Esophagus (tissue), 2 donors: ENCODE results near the gene DAB1. TPM values are rescaled to one million over a fixed set of nuclear protein-coding genes. Genes with fewer than 3 reads are reported as not detected.

Source experiments
- H3K27ac ChIP-seq, 2 donors: one replicate each; pipeline ENCODE4 v1.5.1; 2013; ENCODE audit warnings: low read depth in 2 of 2, mild to moderate bottlenecking in 2 of 2, inconsistent platforms in 1 of 2, low read length in 1 of 2, moderate library complexity in 1 of 2
- H3K27me3 ChIP-seq, 2 donors: one replicate each; pipeline ENCODE4 v1.6.1; 2013; ENCODE audit warnings: low read length in 2 of 2, control low read depth in 1 of 2, mild to moderate bottlenecking in 1 of 2; ENCODE audit not compliant: insufficient read depth in 2 of 2, control insufficient read depth in 1 of 2
- H3K36me3 ChIP-seq, 2 donors: one replicate each; pipeline ENCODE4 v1.6.1; 2013; ENCODE audit warnings: low read length in 1 of 2; ENCODE audit not compliant: control insufficient read depth in 2 of 2, insufficient read depth in 2 of 2
- H3K4me1 ChIP-seq, 2 donors: one replicate each; pipeline ENCODE4 v1.6.1; 2013; ENCODE audit warnings: low read length in 1 of 2; ENCODE audit not compliant: control insufficient read depth in 2 of 2, insufficient read depth in 2 of 2
- H3K4me3 ChIP-seq, 2 donors: one replicate each; pipeline ENCODE4 v1.5.1; 2013; ENCODE audit warnings: low read length in 2 of 2, mild to moderate bottlenecking in 2 of 2, low read depth in 1 of 2, moderate library complexity in 1 of 2
- H3K9me3 ChIP-seq, 2 donors: one replicate each; pipeline ENCODE4 v1.6.1; 2013; ENCODE audit warnings: mild to moderate bottlenecking in 2 of 2, low read depth in 1 of 2, low read length in 1 of 2, moderate library complexity in 1 of 2; ENCODE audit not compliant: control insufficient read depth in 2 of 2, insufficient read depth in 1 of 2
- WGBS, 2 donors: extraction: QIAGEN DNeasy Blood & Tissue Kit; methylation state at CpG; one replicate each; pipeline ENCODE4 v1.1.7; 2013; 5-methylcytosine and 5-hydroxymethylcytosine counted together
- polyA plus RNA-seq, 2 donors: library from polyadenylated mRNA; stranded (reverse); fragments of 200-250 nt; gene quantifications; one replicate each; pipeline ENCODE4 v1.2.3, GENCODE V29; 2013
- donor health status: healthy with polysubstance abuse.
- donor health status: Bipolar disorder and iron deficiency.

The DAB1 gene
- polyA plus RNA-seq, 2 donors = 0.04 TPM; not detected in 1

DNA sequence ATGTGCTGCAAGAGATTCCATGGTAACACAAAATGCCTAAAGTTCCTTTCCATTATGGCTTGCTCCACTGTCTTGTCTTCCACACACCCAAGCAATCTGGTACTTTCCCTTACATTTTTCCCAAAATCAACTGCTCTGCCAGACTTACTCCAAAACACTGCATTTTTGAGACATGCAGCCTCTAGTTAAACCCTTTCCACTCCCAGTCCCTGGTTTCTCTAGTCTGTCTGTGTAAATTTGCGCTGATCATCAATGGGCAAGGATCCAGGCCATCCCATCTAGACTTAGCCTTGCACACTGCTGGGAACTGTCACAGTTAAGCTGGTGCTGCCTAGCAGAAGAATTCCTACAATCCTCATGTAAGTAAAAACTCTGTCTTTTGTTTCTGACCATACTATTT lies 47.8 kb downstream of the DAB1 start:
- Histone ChIP-seq H3K36me3 (no peaks in the 10 kb centered on the region), H3K4me3 (no peak overlapping the region), H3K27ac (no peak overlapping the region), H3K9me3 (no peaks in the 10 kb centered on the region), H3K4me1 (no peaks in the 10 kb centered on the region), H3K27me3 (peaks cover 0 to 4% of the 10 kb centered on the region in 2 donors)
- 49 to 56% methylated on average over 1 of the region's 1 CpG for WGBS, 2 donors

DNA sequence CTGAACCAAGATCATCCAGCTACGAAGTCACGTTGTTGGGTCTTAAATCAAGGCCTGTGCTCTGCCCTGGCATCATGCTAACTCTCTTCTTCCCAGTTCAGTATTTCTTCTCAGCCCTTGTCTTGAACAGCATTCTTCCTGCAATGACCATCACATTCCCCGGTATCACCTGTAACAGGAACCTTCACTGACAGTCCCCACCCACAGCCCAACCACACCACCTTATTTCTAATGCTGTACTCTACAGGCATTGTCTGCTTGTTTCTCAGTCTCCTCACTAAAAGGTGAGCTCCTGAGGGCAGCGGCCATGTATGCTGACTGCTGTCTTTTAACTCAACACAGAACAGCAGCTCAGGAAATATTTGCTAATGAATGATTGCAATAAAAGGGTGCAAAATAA lies 54.0 kb downstream of the DAB1 start:
- WGBS, 2 donors = 84 to 86% methylated on average over 4 of the region's 4 CpGs
- Histone ChIP-seq H3K27me3 (no peaks in the 10 kb centered on the region), H3K4me1 (no peaks in the 10 kb centered on the region), H3K36me3 (no peaks in the 10 kb centered on the region), H3K27ac (no peak overlapping the region), H3K9me3 (peaks cover 5 to 9% of the 10 kb centered on the region in 2 donors), H3K4me3 (no peak overlapping the region)

GRCh38 chr1:57367945-57368344 lies 55.9 kb downstream of the DAB1 start:
- H3K36me3 ChIP-seq = no peaks in the 10 kb centered on the region
- no peak overlapping the region for H3K4me3 ChIP-seq
- no peak overlapping the region for H3K27ac ChIP-seq
- 73 to 88% methylated on average over 2 of the region's 2 CpGs for WGBS, 2 donors
- H3K9me3 ChIP-seq = peaks cover 5 to 9% of the 10 kb centered on the region in 2 donors
- no peaks in the 10 kb centered on the region for H3K4me1 ChIP-seq
- no peaks in the 10 kb centered on the region for H3K27me3 ChIP-seq

GRCh38 chr1:57363643-57364042 lies 60.2 kb downstream of the DAB1 start:
- Histone ChIP-seq H3K9me3 (peaks cover 5 to 9% of the 10 kb centered on the region in 2 donors), H3K27me3 (no peaks in the 10 kb centered on the region), H3K36me3 (no peaks in the 10 kb centered on the region), H3K27ac (no peak overlapping the region), H3K4me1 (no peaks in the 10 kb centered on the region), H3K4me3 (no peak overlapping the region)
- 73 to 78% methylated on average over 1 of the region's 1 CpG for WGBS, 2 donors

- 92 to 94% methylated on average over 6 of the region's 6 CpGs for WGBS, 2 donors
- Histone ChIP-seq H3K4me3 (no peak overlapping the region), H3K27ac (no peak overlapping the region), H3K4me1 (no peaks in the 10 kb centered on the region), H3K36me3 (no peaks in the 10 kb centered on the region), H3K9me3 (peaks cover 5 to 6% of the 10 kb centered on the region in 2 donors), H3K27me3 (no peaks in the 10 kb centered on the region)
Observed at GRCh38 chr1:57363165-57363564, 60.7 kb downstream of the DAB1 start.

DNA sequence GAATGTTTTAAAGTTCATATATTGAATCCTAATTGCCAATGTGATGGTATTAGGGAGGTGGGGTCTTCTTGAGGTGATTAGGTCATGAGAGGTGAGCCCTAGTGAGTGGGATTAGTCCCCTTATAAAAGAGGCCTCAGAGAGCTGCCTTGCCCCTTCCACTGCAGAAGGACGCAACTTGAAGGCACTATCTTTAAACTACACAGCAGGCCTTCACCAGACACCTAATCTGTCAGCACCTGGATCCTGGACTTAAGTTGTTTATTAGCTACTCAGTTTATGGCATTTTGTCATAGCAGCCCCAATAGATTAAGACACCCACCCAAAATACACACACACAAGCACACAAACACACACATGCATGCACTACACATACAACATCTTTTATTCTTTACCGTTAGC lies 61.4 kb downstream of the DAB1 start:
- 72 to 87% methylated on average over 2 of the region's 2 CpGs for WGBS, 2 donors
- Histone ChIP-seq H3K27ac (no peak overlapping the region), H3K4me3 (no peak overlapping the region), H3K9me3 (peaks cover 0 to under 1% of the 10 kb centered on the region in 2 donors), H3K36me3 (no peaks in the 10 kb centered on the region), H3K27me3 (no peaks in the 10 kb centered on the region), H3K4me1 (no peaks in the 10 kb centered on the region)

DNA sequence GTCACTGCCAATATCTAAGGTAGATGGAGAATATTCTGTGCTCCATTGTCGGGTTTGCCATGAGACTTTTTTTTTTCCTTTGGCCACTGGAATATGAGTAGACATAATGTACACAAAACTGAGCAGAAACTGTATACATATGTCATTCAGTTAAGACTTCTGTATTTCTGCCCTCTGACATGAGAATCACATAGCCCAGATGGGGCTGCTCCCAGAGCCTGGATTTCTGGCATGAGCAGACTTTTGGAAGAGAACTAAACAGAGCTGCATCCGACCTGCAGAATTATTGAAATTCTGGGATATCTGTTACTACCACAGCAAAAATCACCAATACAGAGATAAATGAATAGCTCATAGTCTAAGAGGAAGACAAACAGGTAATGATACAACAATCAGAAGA lies 62.3 kb downstream of the DAB1 start:
- Histone ChIP-seq H3K36me3 (no peaks in the 10 kb centered on the region), H3K4me1 (no peaks in the 10 kb centered on the region)
- WGBS, 2 donors = 60 to 64% methylated on average over 2 of the region's 2 CpGs

GRCh38 chr1:57360846-57361407 lies 62.9 kb downstream of the DAB1 start:
- Histone ChIP-seq H3K27ac (no peak overlapping the region), H3K27me3 (no peaks in the 10 kb centered on the region), H3K9me3 (no peaks in the 10 kb centered on the region), H3K36me3 (no peaks in the 10 kb centered on the region), H3K4me1 (no peaks in the 10 kb centered on the region), H3K4me3 (no peak overlapping the region)
- WGBS, 2 donors = 82 to 87% methylated on average over 4 of the region's 4 CpGs

More for the DNA sequence above, 62.3 kb downstream of the DAB1 start:
- Histone ChIP-seq H3K4me3 (no peak overlapping the region), H3K27me3 (no peaks in the 10 kb centered on the region), H3K27ac (no peak overlapping the region), H3K9me3 (no peaks in the 10 kb centered on the region)

- no peaks in the 10 kb centered on the region for H3K36me3 ChIP-seq
- no peak overlapping the region for H3K27ac ChIP-seq
- 40 to 53% methylated on average over 3 of the region's 3 CpGs for WGBS, 2 donors
- no peaks in the 10 kb centered on the region for H3K4me1 ChIP-seq
- no peak overlapping the region for H3K4me3 ChIP-seq
- peaks cover 0 to 2% of the 10 kb centered on the region in 2 donors for H3K27me3 ChIP-seq
- no peaks in the 10 kb centered on the region for H3K9me3 ChIP-seq
Observed at GRCh38 chr1:57357462-57357861, 66.4 kb downstream of the DAB1 start.

DNA sequence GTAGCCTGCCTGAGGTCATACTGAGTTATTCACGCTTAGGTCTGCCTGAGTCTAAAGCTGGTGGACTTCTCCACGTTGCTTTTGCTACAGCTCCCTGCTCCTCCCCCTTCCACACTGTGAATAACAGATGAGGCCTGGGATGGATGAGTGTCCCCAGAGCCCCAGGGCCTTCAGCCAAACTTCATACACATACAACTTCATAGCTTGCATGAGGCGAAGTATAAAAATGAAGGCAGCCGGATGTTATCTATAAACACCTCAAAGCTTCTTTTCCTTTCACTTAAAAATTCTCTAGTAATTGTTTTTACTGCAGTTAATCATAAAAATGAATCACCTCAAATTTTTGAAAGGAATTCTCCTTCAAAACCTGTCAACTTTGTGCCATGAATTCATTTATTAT lies 70.2 kb downstream of the DAB1 start:
- Histone ChIP-seq H3K27me3 (peaks cover 0 to 2% of the 10 kb centered on the region in 2 donors), H3K4me3 (no peak overlapping the region), H3K4me1 (no peaks in the 10 kb centered on the region), H3K27ac (no peak overlapping the region), H3K36me3 (no peaks in the 10 kb centered on the region), H3K9me3 (no peaks in the 10 kb centered on the region)
- 61 to 67% methylated on average over 4 of the region's 4 CpGs for WGBS, 2 donors
